Activated naive CD8-positive, alpha-beta T cell (primary cell): ENCODE measurements around the gene KDM3B.
A peak's percentile ranks its signal among the peaks of the same experiment; 100 is the strongest.

Experiments used
- H3K27ac Mint-ChIP-seq: one replicate; pipeline ENCODE4 v1.8.0; 2021; ENCODE audit warnings: mixed read lengths
- H3K27me3 Mint-ChIP-seq: one replicate; pipeline ENCODE4 v1.8.0; 2021; ENCODE audit warnings: mixed read lengths
- H3K36me3 Mint-ChIP-seq: one replicate; pipeline ENCODE4 v1.8.0; 2021; ENCODE audit warnings: mixed read lengths
- H3K4me1 Mint-ChIP-seq: one replicate; pipeline ENCODE4 v1.8.0; 2021; ENCODE audit warnings: low read depth, mixed read lengths
- H3K4me3 Mint-ChIP-seq: one replicate; pipeline ENCODE4 v1.8.0; 2021; ENCODE audit warnings: mild to moderate bottlenecking, mixed read lengths
- H3K9me3 Mint-ChIP-seq: one replicate; pipeline ENCODE4 v1.8.0; 2021; ENCODE audit warnings: low read depth, mixed read lengths

Gene KDM3B

GRCh38 chr5:138338411-138339090 is 13.9 kb upstream of the KDM3B start:
- no peaks in the 10 kb centered on the region for H3K36me3 Mint-ChIP-seq
- H3K4me1 Mint-ChIP-seq = peaks cover 35% of the 10 kb centered on the region
- no peaks in the 10 kb centered on the region for H3K9me3 Mint-ChIP-seq
- H3K27ac Mint-ChIP-seq = peak overlapping the region; percentile 93
- H3K4me3 Mint-ChIP-seq = peak overlapping the region; percentile 93
- H3K27me3 Mint-ChIP-seq = no peaks in the 10 kb centered on the region

GRCh38 chr5:138339091-138339456 is 13.4 kb upstream of the KDM3B start:
- Mint-ChIP-seq H3K27me3 (no peaks in the 10 kb centered on the region), H3K27ac (peak overlapping the region; percentile 93), H3K9me3 (no peaks in the 10 kb centered on the region), H3K4me3 (peak overlapping the region; percentile 93), H3K36me3 (no peaks in the 10 kb centered on the region), H3K4me1 (peaks cover 38% of the 10 kb centered on the region)

DNA sequence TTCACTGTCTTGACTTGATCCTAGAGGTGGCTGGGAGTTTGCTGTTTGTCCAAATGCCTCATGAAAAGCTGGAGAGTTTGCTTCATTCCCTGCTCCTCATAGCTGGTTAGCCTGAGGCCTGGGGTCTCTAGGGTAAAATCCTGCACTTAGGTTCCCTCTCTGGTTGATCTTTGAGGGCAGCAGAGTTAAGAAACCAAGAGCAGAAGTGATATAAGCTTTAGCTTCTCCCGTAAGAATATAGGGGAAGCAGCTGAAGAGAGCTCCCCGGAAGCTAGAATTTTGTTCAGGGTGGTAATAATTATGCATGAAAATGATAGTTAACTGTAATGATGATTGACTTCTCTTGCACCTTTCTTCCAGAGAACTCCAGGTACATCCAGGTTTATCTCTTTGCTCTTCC is 13.0 kb upstream of the KDM3B start:
- peaks cover 38% of the 10 kb centered on the region for H3K4me1 Mint-ChIP-seq
- peak overlapping the region; percentile 93 for H3K4me3 Mint-ChIP-seq
- peak overlapping the region; percentile 93 for H3K27ac Mint-ChIP-seq
- H3K9me3 Mint-ChIP-seq = no peaks in the 10 kb centered on the region
- H3K27me3 Mint-ChIP-seq = no peaks in the 10 kb centered on the region
- H3K36me3 Mint-ChIP-seq = no peaks in the 10 kb centered on the region

DNA sequence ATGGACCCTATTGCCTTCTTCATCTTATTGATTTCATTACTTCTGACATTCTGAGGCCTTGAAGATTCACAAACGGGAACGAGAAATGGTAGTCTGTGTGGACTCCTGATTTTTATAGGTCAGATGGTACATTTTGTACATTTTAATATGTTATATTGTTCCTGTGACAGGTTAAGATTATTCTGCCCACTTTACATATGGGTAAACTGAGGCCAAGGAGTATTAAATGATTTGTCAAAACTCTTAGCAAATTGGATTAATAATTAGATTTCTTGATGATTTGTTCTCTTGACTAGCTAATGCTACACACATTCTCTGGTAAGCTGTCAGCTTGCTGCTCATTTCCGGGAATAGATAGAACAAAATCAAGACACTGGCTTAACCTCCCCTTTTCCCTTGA is 12.5 kb upstream of the KDM3B start:
- Mint-ChIP-seq H3K9me3 (no peaks in the 10 kb centered on the region), H3K27ac (peak overlapping the region; percentile 93), H3K4me1 (peaks cover 38% of the 10 kb centered on the region), H3K27me3 (no peaks in the 10 kb centered on the region), H3K36me3 (no peaks in the 10 kb centered on the region), H3K4me3 (peak overlapping the region; percentile 93)

GRCh38 chr5:138344887-138345622 is 7.4 kb upstream of the KDM3B start:
- no peak overlapping the region for H3K27ac Mint-ChIP-seq
- H3K4me1 Mint-ChIP-seq = peaks cover 21% of the 10 kb centered on the region
- H3K4me3 Mint-ChIP-seq = no peak overlapping the region
- H3K9me3 Mint-ChIP-seq = no peaks in the 10 kb centered on the region
- H3K27me3 Mint-ChIP-seq = no peaks in the 10 kb centered on the region
- peaks cover 7% of the 10 kb centered on the region for H3K36me3 Mint-ChIP-seq

DNA sequence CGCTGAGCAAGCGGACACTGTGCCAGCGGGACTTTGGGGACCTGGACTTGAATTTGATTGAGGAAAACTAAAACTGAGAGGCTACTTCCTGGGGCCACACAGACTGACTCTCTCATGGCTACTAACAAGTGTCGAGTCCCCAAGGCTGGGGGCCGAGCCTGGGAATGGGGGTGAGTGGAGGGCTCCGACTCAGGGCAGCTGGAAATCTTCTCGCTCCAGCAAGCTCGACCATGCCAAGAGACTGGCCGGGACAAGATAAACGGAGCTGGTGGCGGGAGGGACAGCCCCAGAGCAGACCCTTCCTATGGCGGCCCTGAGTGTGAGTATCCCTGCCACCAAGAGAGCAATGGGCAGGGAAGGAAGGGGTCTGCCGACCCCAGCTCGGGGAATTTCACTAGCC is 5.6 kb upstream of the KDM3B start:
- H3K9me3 Mint-ChIP-seq = peaks cover 3% of the 10 kb centered on the region
- no peaks in the 10 kb centered on the region for H3K27me3 Mint-ChIP-seq
- peaks cover 16% of the 10 kb centered on the region for H3K4me1 Mint-ChIP-seq
- peaks cover 9% of the 10 kb centered on the region for H3K36me3 Mint-ChIP-seq
- no peak overlapping the region for H3K27ac Mint-ChIP-seq
- H3K4me3 Mint-ChIP-seq = no peak overlapping the region

DNA sequence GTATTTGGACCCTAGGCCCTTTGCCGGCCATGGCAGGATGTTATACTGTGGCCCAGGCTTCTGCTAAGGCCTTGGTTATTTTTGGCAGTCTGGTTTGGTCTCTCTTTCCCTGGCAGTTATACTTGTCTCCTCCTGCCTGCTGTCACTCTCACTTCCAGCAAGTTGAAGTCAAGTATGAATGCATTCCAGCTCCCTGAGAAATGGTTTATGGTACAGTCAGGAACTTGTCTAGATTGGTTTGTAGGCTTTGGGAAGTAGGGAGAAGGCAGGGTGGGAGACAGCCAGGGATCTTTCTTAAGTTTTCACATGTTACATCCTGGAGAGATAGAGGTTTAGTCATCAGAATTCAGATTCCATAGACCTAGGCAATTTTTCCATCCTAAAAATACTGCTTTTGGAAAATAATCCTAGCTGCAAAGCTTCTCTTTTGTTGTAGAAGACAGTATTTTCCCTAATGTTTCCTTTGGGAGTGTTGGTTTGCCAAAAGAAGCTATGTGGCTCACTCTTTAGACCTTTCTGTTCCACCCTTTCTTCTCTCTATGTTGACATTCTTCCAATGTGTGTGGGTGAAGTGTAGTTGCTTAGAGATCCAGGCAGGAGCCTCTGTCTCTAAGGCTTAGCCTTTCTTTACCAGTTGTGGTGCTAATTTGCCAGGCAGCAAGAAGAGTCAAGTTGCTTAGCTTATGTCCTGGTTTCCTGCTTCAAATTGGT is 2.5 kb upstream of the KDM3B start:
- no peak overlapping the region for H3K4me3 Mint-ChIP-seq
- no peak overlapping the region for H3K27ac Mint-ChIP-seq
- H3K9me3 Mint-ChIP-seq = peaks cover 4% of the 10 kb centered on the region
- H3K27me3 Mint-ChIP-seq = no peaks in the 10 kb centered on the region
- H3K36me3 Mint-ChIP-seq = peaks cover 9% of the 10 kb centered on the region
- H3K4me1 Mint-ChIP-seq = peaks cover 28% of the 10 kb centered on the region

GRCh38 chr5:138350563-138350890 is 2.0 kb upstream of the KDM3B start:
- Mint-ChIP-seq H3K36me3 (peaks cover 9% of the 10 kb centered on the region), H3K27me3 (no peaks in the 10 kb centered on the region), H3K4me3 (no peak overlapping the region), H3K9me3 (peaks cover 4% of the 10 kb centered on the region), H3K4me1 (peaks cover 34% of the 10 kb centered on the region), H3K27ac (peak overlapping the region; percentile 10)

- H3K9me3 Mint-ChIP-seq = peaks cover 4% of the 10 kb centered on the region
- H3K27me3 Mint-ChIP-seq = no peaks in the 10 kb centered on the region
- H3K36me3 Mint-ChIP-seq = peaks cover 4% of the 10 kb centered on the region
- no peak overlapping the region for H3K4me3 Mint-ChIP-seq
- peak overlapping the region; percentile 10 for H3K27ac Mint-ChIP-seq
- H3K4me1 Mint-ChIP-seq = peaks cover 39% of the 10 kb centered on the region
These were observed 1.4 kb upstream of the KDM3B start for GRCh38 chr5:138351056-138351455.

GRCh38 chr5:138351517-138351916 is 968 bp upstream of the KDM3B start:
- Mint-ChIP-seq H3K9me3 (peaks cover 4% of the 10 kb centered on the region), H3K27ac (no peak overlapping the region), H3K36me3 (peaks cover 3% of the 10 kb centered on the region), H3K27me3 (no peaks in the 10 kb centered on the region), H3K4me1 (peaks cover 44% of the 10 kb centered on the region), H3K4me3 (peak overlapping the region; percentile 77)

GRCh38 chr5:138352722-138353559 is 456 bp downstream of the KDM3B start:
- no peaks in the 10 kb centered on the region for H3K27me3 Mint-ChIP-seq
- peak overlapping the region; percentile 98 for H3K4me3 Mint-ChIP-seq
- peaks cover 47% of the 10 kb centered on the region for H3K4me1 Mint-ChIP-seq
- H3K27ac Mint-ChIP-seq = peak overlapping the region; percentile 92
- H3K36me3 Mint-ChIP-seq = peaks cover 3% of the 10 kb centered on the region
- peaks cover 4% of the 10 kb centered on the region for H3K9me3 Mint-ChIP-seq

GRCh38 chr5:138353560-138354080 is 1.1 kb downstream of the KDM3B start:
- Mint-ChIP-seq H3K4me3 (peak overlapping the region; percentile 98), H3K27ac (peak overlapping the region; percentile 92), H3K4me1 (peaks cover 47% of the 10 kb centered on the region), H3K27me3 (no peaks in the 10 kb centered on the region), H3K9me3 (peaks cover 4% of the 10 kb centered on the region), H3K36me3 (peaks cover 3% of the 10 kb centered on the region)

- H3K27ac Mint-ChIP-seq = peak overlapping the region; percentile 88
- H3K36me3 Mint-ChIP-seq = peaks cover 3% of the 10 kb centered on the region
- H3K4me3 Mint-ChIP-seq = peak overlapping the region; percentile 98
- no peaks in the 10 kb centered on the region for H3K27me3 Mint-ChIP-seq
- H3K9me3 Mint-ChIP-seq = peaks cover 4% of the 10 kb centered on the region
- H3K4me1 Mint-ChIP-seq = peaks cover 47% of the 10 kb centered on the region
These were observed 1.9 kb downstream of the KDM3B start for GRCh38 chr5:138354387-138354786.

DNA sequence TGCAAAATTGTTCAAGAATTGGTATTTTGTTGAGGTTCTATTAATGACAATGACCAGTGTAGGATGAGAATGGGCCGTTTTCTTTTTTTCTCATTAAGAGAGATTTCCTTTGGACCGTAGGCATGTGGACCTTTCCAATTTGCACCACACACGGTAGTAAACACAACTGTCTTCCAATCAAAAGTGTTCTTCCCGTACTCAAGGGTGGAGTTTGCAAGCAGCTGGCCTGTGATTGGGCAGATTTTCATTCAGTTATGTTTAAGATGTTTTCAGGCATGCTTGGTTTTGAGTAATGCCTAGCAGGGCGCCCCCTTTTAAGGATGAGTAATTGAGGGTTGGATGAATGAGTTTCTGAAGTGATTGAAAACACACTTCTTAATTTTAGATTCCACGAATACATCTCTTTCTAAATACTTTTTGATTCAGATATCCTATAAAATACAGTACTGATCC is 2.5 kb downstream of the KDM3B start:
- H3K27me3 Mint-ChIP-seq = no peaks in the 10 kb centered on the region
- peaks cover 51% of the 10 kb centered on the region for H3K4me1 Mint-ChIP-seq
- peak overlapping the region; percentile 88 for H3K27ac Mint-ChIP-seq
- H3K36me3 Mint-ChIP-seq = peaks cover 6% of the 10 kb centered on the region
- H3K4me3 Mint-ChIP-seq = peak overlapping the region; percentile 98
- H3K9me3 Mint-ChIP-seq = peaks cover 4% of the 10 kb centered on the region
